Thoracic aorta endothelial cell (primary cell): ENCODE data around the gene AP5Z1. TPM values are rescaled to one million over a fixed set of nuclear protein-coding genes. Genes with fewer than 3 reads are reported as not detected.

ENCODE experiments used
- small RNA-seq: library from RNA; depleted of rRNA; stranded (forward); fragments of <200 nt; gene quantifications from one replicate; pipeline ENCODE3, GENCODE V24; 2012
- total RNA-seq: library from RNA; depleted of rRNA; stranded (reverse); fragments of >200 nt; gene quantifications from 2 replicates; pipeline ENCODE4 v1.2.3, GENCODE V29; 2012

Gene AP5Z1, protein sequence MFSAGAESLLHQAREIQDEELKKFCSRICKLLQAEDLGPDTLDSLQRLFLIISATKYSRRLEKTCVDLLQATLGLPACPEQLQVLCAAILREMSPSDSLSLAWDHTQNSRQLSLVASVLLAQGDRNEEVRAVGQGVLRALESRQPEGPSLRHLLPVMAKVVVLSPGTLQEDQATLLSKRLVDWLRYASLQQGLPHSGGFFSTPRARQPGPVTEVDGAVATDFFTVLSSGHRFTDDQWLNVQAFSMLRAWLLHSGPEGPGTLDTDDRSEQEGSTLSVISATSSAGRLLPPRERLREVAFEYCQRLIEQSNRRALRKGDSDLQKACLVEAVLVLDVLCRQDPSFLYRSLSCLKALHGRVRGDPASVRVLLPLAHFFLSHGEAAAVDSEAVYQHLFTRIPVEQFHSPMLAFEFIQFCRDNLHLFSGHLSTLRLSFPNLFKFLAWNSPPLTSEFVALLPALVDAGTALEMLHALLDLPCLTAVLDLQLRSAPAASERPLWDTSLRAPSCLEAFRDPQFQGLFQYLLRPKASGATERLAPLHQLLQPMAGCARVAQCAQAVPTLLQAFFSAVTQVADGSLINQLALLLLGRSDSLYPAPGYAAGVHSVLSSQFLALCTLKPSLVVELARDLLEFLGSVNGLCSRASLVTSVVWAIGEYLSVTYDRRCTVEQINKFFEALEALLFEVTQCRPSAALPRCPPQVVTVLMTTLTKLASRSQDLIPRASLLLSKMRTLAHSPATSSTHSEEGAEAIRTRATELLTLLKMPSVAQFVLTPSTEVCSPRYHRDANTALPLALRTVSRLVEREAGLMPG
- 25.9 and 28.0 TPM in 2 replicates for total RNA-seq

DNA sequence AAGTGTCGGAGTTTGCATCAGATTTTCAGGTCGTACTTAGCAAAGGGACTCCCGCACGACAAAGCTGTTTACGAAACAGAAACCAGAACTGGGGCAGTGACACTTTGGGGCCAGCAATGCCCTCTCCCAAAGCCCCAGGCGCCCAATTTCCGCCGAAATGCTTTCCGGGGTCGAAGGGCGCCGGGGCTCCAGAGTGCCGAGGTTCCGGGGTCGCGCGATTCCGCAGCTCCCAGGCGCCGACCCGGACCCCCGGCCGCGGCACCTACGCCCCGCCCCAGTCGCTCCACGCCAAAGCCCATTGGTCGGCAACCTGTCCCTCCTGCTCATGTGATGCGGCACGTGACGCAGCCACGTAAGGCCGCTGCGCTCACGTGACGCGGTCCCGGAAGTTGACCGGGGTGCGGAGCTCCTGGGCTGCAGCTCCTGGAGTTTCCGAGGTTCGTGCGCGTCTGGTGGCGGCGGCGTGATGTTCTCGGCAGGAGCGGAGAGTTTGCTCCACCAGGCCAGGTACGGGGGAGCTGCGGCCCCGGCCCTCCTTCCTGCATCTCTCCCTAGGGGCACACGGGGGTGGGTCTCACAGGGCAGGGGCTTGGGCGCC lies at the start of gene AP5Z1:
Gene AP5Z1 (plus strand): TSS at position 374 of the 598 bp plus-strand sequence. CDS start 93 bp downstream, at position 467.

Small RNA genes lying within 50 kb of the gene (small RNA-seq; reads per million reads assigned to genes)
- gene MIR4656 = not detected
- not detected for gene RF00019

Other genes with a start within 250 kb of the AP5Z1 start
- 44.7 and 55.1 TPM in 2 replicates for gene FOXK1, start 93.3 kb upstream of the AP5Z1 start, total RNA-seq
- 0.22 and 0.27 TPM in 2 replicates for gene PAPOLB, start 86.4 kb downstream of the AP5Z1 start, total RNA-seq
- 0.80 and 2.0 TPM in 2 replicates for gene RADIL, start 108.1 kb downstream of the AP5Z1 start, total RNA-seq
- not detected in 2 replicates for gene MMD2, start 183.6 kb downstream of the AP5Z1 start, total RNA-seq